ENCODE measurements around the gene EAPP.

GRCh38 chr14:34568803-34569202 lies 29.3 kb upstream of the EAPP start:
- TF ChIP-seq CTCF (IDR thresholded peaks at IDR 0.05) (no peak), POLR2A (IDR thresholded peaks at IDR 0.05) (no peak), POLR2AphosphoS5 (IDR thresholded peaks at IDR 0.05) (no peak), EP300 (IDR thresholded peaks at IDR 0.05) (no peak)
